ENCODE measurements around the gene DCPS. TPM values are rescaled to one million over a fixed set of nuclear protein-coding genes. Genes with fewer than 3 reads are reported as not detected.

The DCPS gene, protein sequence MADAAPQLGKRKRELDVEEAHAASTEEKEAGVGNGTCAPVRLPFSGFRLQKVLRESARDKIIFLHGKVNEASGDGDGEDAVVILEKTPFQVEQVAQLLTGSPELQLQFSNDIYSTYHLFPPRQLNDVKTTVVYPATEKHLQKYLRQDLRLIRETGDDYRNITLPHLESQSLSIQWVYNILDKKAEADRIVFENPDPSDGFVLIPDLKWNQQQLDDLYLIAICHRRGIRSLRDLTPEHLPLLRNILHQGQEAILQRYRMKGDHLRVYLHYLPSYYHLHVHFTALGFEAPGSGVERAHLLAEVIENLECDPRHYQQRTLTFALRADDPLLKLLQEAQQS
- total RNA-seq = 6.4 and 7.6 TPM in 2 replicates

DNA sequence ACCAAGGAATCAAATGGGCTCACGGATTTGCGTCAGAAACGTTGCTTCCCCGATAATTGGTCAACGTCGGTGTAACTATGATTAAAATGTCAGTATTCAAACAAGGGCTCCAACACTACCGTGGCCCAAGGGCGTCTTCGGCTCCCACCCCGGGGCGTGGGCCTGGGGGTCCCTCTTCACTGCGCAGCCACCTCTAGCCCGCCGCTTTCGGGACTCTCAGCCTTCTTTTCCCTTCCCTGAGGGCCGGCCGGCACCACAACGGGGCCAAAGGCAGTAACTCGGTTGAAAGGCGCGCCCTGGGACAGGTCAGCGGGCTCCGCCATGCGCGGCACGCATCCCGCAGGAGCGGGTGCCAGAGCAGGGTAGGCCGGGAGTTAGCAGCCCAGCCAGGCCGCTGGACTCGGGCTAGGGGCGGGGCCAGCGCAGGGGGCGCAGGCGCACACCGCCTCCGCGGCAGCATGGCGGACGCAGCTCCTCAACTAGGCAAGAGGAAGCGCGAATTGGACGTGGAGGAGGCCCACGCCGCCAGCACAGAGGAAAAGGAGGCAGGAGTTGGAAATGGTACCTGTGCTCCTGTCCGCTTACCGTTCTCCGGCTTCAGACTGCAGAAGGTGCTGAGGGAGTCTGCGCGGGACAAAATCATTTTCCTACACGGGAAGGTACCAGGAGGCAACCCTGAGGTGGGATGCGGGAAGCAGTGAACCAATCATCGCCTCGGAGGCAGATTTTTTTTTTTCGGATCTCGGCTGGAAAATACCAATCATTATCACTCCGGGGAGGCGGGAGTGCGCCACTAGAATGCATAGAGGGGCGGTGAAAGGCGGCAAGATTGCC, at the start of gene DCPS:
Gene DCPS (plus strand): TSS at position 438 of the 834 bp plus-strand sequence. CDS start 21 bp downstream, at position 459.

GRCh38 chr11:126268708-126269579, 34.9 kb upstream of the DCPS start, which contains the start of the genes FOXRED1 and SRPRA:
TSS of gene FOXRED1 (plus strand) at chr11:126269154. CDS start at chr11:126269207, 53 bp downstream.
TSS of gene SRPRA (minus strand) at chr11:126268895. CDS start at chr11:126268804, 91 bp downstream.

GRCh38 chr11:126282736-126283591, 20.9 kb upstream of the DCPS start, which contains the start of gene TIRAP:
TSS of gene TIRAP (plus strand) at chr11:126283093. CDS start at chr11:126290895, 7,802 bp downstream.

DNA sequence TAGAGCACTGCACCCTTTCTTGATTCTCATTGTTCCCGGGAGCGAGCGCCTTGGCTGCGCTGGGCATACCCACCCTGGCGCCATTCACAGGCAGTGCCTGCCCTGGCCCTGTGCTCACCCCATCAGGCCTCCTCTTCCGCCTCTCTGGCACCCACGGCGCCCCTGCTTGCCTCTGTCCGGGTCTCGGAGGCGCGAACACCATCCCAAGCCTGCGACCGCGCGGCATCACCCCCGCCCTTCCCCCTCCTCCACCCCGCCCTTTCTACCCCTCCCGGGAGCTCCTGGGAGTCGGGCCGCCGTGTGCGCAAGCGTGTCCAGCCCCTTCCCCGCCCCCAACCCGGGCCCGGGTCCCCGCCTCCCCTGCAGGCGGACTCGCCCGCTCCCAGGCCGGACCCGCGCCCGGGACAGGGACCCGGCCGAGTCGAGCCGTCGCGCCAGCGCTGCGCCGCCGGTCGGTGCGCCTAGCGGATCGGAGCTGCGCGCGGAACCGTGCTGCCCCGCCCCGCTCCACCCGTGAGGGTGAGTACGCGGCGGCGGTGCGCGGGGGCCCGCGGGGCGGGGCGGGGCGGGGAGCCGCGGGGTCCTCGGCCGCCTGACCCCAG, 51.6 kb downstream of the DCPS start, which contains the start of gene ST3GAL4:
Gene ST3GAL4 (plus strand): TSS at position 363 of the 602 bp plus-strand sequence. CDS start 50,470 bp downstream, outside the sequence.

Other genes with a start within 250 kb of the DCPS start
- gene CDON, start 241.2 kb upstream of the DCPS start, total RNA-seq = 0.81 and 7.0 TPM in 2 replicates
- gene RPUSD4, start 92.4 kb upstream of the DCPS start, total RNA-seq = 31.7 and 38.6 TPM in 2 replicates
- 15.7 and 32.5 TPM in 2 replicates for gene FAM118B, start 92.3 kb upstream of the DCPS start, total RNA-seq
- gene SRPRA, start 35.2 kb upstream of the DCPS start, total RNA-seq = 33.2 and 97.5 TPM in 2 replicates
- 9.4 and 17.3 TPM in 2 replicates for gene FOXRED1, start 34.9 kb upstream of the DCPS start, total RNA-seq
- gene TIRAP, start 21.0 kb upstream of the DCPS start, total RNA-seq = 1.9 and 4.9 TPM in 2 replicates
- gene ST3GAL4, start 51.6 kb downstream of the DCPS start, total RNA-seq = 8.4 and 12.7 TPM in 2 replicates

Data from bladder microvascular endothelial cell (primary cell).